ENCODE data around the gene ARRB1. TPM values are rescaled to one million over a fixed set of nuclear protein-coding genes. Genes with fewer than 3 reads are reported as not detected.

Gene ARRB1
- polyA plus RNA-seq, 1 experiment: 36.9 TPM

GRCh38 chr11:75270896-75271418 is 80.5 kb downstream of the ARRB1 start:
- TF ChIP-seq CTCF (IDR thresholded peaks at IDR 0.05; ENCODE audit: low read depth, low read length): peak; percentile 42
- CTCF ChIA-PET: interaction anchor here (0.6 to 2.7 kb wide), 9 partner anchors 9 to 130 kb away, joined by 3 to 20 read pairs (median 5); no protein-coding TSS in a partner anchor
- no peak overlapping the region for H3K27ac ChIP-seq (ENCODE audit: low read depth, low read length)
- H3K4me3 ChIP-seq (ENCODE audit: low read depth, low read length): no peak overlapping the region
- H3K27me3 ChIP-seq (ENCODE audit: control insufficient read depth, insufficient read depth, low read length): no peaks in the 10 kb centered on the region
- no peaks in the 10 kb centered on the region for H3K9me3 ChIP-seq (ENCODE audit: control insufficient read depth, insufficient read depth, low read length)
- DNase-seq (ENCODE audit: low read depth, low spot score): no peak
- POLR2A ChIA-PET: interaction anchor here (0.8 kb wide), 1 partner anchor 23 kb away, joined by 3 read pairs; no protein-coding TSS in a partner anchor

GRCh38 chr11:75269896-75270295 is 81.6 kb downstream of the ARRB1 start:
- no peak for TF ChIP-seq CTCF (IDR thresholded peaks at IDR 0.05; ENCODE audit: low read depth, low read length)
- Histone ChIP-seq H3K9me3 (ENCODE audit: control insufficient read depth, insufficient read depth, low read length) (no peaks in the 10 kb centered on the region), H3K27ac (ENCODE audit: low read depth, low read length) (no peak overlapping the region), H3K4me3 (ENCODE audit: low read depth, low read length) (no peak overlapping the region), H3K27me3 (ENCODE audit: control insufficient read depth, insufficient read depth, low read length) (no peaks in the 10 kb centered on the region)
- ChIA-PET POLR2A (no interaction called here), CTCF (interaction anchor here (0.6 to 2.7 kb wide), 6 partner anchors 11 to 129 kb away, joined by 3 to 20 read pairs (median 8); no protein-coding TSS in a partner anchor)
- no peak for DNase-seq (ENCODE audit: low read depth, low spot score)

- POLR2A ChIA-PET: no interaction called here
- no peak for DNase-seq (ENCODE audit: low read depth, low spot score)
- Histone ChIP-seq H3K27me3 (ENCODE audit: control insufficient read depth, insufficient read depth, low read length) (no peaks in the 10 kb centered on the region), H3K9me3 (ENCODE audit: control insufficient read depth, insufficient read depth, low read length) (no peaks in the 10 kb centered on the region), H3K27ac (ENCODE audit: low read depth, low read length) (no peak overlapping the region), H3K4me3 (ENCODE audit: low read depth, low read length) (no peak overlapping the region)
- no peak for TF ChIP-seq CTCF (IDR thresholded peaks at IDR 0.05; ENCODE audit: low read depth, low read length)
- CTCF ChIA-PET: interaction anchor here (0.6 to 2.7 kb wide), 3 partner anchors 11 to 121 kb away, joined by 3 to 20 read pairs (median 6); no protein-coding TSS in a partner anchor
These were observed 82.1 kb downstream of the ARRB1 start for GRCh38 chr11:75269367-75269660.

GRCh38 chr11:75268626-75269366 is 82.7 kb downstream of the ARRB1 start:
- no peak for TF ChIP-seq CTCF (IDR thresholded peaks at IDR 0.05; ENCODE audit: low read depth, low read length)
- no peak overlapping the region for H3K4me3 ChIP-seq (ENCODE audit: low read depth, low read length)
- POLR2A ChIA-PET: no interaction called here
- CTCF ChIA-PET: interaction anchor here (0.6 to 2.7 kb wide), 2 partner anchors 12 to 63 kb away, joined by 3 to 20 read pairs; no protein-coding TSS in a partner anchor
- no peaks in the 10 kb centered on the region for H3K27me3 ChIP-seq (ENCODE audit: control insufficient read depth, insufficient read depth, low read length)
- no peak for DNase-seq (ENCODE audit: low read depth, low spot score)
- no peak overlapping the region for H3K27ac ChIP-seq (ENCODE audit: low read depth, low read length)
- H3K9me3 ChIP-seq (ENCODE audit: control insufficient read depth, insufficient read depth, low read length): no peaks in the 10 kb centered on the region

Measured in AG04450 (cell line).